Measurements from ENCODE around the gene STX2. TPM values are rescaled to one million over a fixed set of nuclear protein-coding genes. Genes with fewer than 3 reads are reported as not detected.

STX2 gene
- total RNA-seq, 4 donors from 2014 or later: 8.1 to 22.1 (median 9.7) TPM

GRCh38 chr12:130818635-130819576 is 20.1 kb downstream of the STX2 start:
- TF ChIP-seq EP300 (IDR thresholded peaks at IDR 0.05; ENCODE audit: low read depth) (no peak), POLR2A (IDR thresholded peaks at IDR 0.05) (no peak), CTCF (IDR thresholded peaks at IDR 0.05) (peak; percentile 31 to 94 (median 92))
- in situ Hi-C loops (cut with MboI; ENCODE audit: low pct_ligation_motif_present in 1 of 4, low pct_unique_long_range_greater_than_20kb in 1 of 4, low sequenced_read_pairs in 3 of 4): no loop called here
- H3K36me3 ChIP-seq: no peaks in the 10 kb centered on the region
- peak overlapping the region; percentile 30 to 52 (median 38) for H3K4me3 ChIP-seq
- peaks cover 3 to 15% (median 8%) of the 10 kb centered on the region in 4 donors for H3K4me1 ChIP-seq
- H3K27ac ChIP-seq: peak overlapping the region; percentile 56 to 79 (median 61)
- peak; percentile 78 for DNase-seq
- no peaks in the 10 kb centered on the region for H3K27me3 ChIP-seq
- 12 to 13% methylated on average over 11 to 58 of the region's 58 CpGs for WGBS, 2 donors (ENCODE audit: low coverage in 1 of 2)
- intact Hi-C loops (cut with DNase I; ENCODE audit: low total_unique reads): no loop called here
- H3K9me3 ChIP-seq: no peaks in the 10 kb centered on the region

GRCh38 chr12:130818272-130818634 is 20.8 kb downstream of the STX2 start:
- no peak for TF ChIP-seq CTCF (IDR thresholded peaks at IDR 0.05)
- Histone ChIP-seq H3K36me3 (no peaks in the 10 kb centered on the region), H3K4me3 (peak overlapping the region; percentile 30 to 52 (median 38)), H3K4me1 (peaks cover 3 to 15% (median 8%) of the 10 kb centered on the region in 4 donors), H3K27me3 (no peaks in the 10 kb centered on the region), H3K27ac (peak overlapping the region; percentile 56 to 79 (median 61)), H3K9me3 (no peaks in the 10 kb centered on the region)
- in situ Hi-C loops (cut with MboI; ENCODE audit: low pct_ligation_motif_present in 1 of 4, low pct_unique_long_range_greater_than_20kb in 1 of 4, low sequenced_read_pairs in 3 of 4) (no loop called here), intact Hi-C loops (cut with DNase I; ENCODE audit: low total_unique reads) (no loop called here)
- peak; percentile 23 for DNase-seq
- 31 to 80% methylated on average over 1 to 14 of the region's 14 CpGs for WGBS, 2 donors (ENCODE audit: low coverage in 1 of 2)

GRCh38 chr12:130817804-130818203 is 21.2 kb downstream of the STX2 start:
- H3K4me1 ChIP-seq: peaks cover 3 to 15% (median 8%) of the 10 kb centered on the region in 4 donors
- H3K36me3 ChIP-seq: no peaks in the 10 kb centered on the region
- no peak overlapping the region for H3K27ac ChIP-seq
- H3K9me3 ChIP-seq: no peaks in the 10 kb centered on the region
- H3K27me3 ChIP-seq: no peaks in the 10 kb centered on the region
- no peak overlapping the region for H3K4me3 ChIP-seq
- WGBS, 2 donors (ENCODE audit: low coverage in 1 of 2): 84 to 87% methylated on average over 5 to 13 of the region's 14 CpGs
- intact Hi-C loops (cut with DNase I; ENCODE audit: low total_unique reads): no loop called here
- in situ Hi-C loops (cut with MboI; ENCODE audit: low pct_ligation_motif_present in 1 of 4, low pct_unique_long_range_greater_than_20kb in 1 of 4, low sequenced_read_pairs in 3 of 4): no loop called here
- no peak for DNase-seq
- TF ChIP-seq CTCF (IDR thresholded peaks at IDR 0.05) (no peak), EP300 (IDR thresholded peaks at IDR 0.05; ENCODE audit: low read depth) (no peak), POLR2A (IDR thresholded peaks at IDR 0.05) (no peak), POLR2AphosphoS5 (IDR thresholded peaks at IDR 0.05) (no peak)

- in situ Hi-C loops (cut with MboI; ENCODE audit: low pct_ligation_motif_present in 1 of 4, low pct_unique_long_range_greater_than_20kb in 1 of 4, low sequenced_read_pairs in 3 of 4): no loop called here
- H3K9me3 ChIP-seq: no peaks in the 10 kb centered on the region
- intact Hi-C loops (cut with DNase I; ENCODE audit: low total_unique reads): no loop called here
- H3K27ac ChIP-seq: no peak overlapping the region
- H3K4me1 ChIP-seq: peaks cover 3 to 15% (median 8%) of the 10 kb centered on the region in 4 donors
- DNase-seq: no peak
- TF ChIP-seq CTCF (IDR thresholded peaks at IDR 0.05) (no peak), EP300 (IDR thresholded peaks at IDR 0.05; ENCODE audit: low read depth) (no peak), POLR2A (IDR thresholded peaks at IDR 0.05) (no peak), POLR2AphosphoS5 (IDR thresholded peaks at IDR 0.05) (no peak)
- H3K4me3 ChIP-seq: no peak overlapping the region
- no peaks in the 10 kb centered on the region for H3K36me3 ChIP-seq
- WGBS, 2 donors (ENCODE audit: low coverage in 1 of 2): 91 to 100% methylated on average over 2 to 14 of the region's 14 CpGs
- H3K27me3 ChIP-seq: no peaks in the 10 kb centered on the region
Measured at GRCh38 chr12:130816097-130816496, 23.0 kb downstream of the STX2 start.
